Dedifferentiated amniotic fluid mesenchymal stem cell (primary cell): ENCODE data around the gene IGF2R.

Experiments used
- DNase-seq: peaks from one replicate; pipeline ENCODE4 v3.0.0-alpha.2; 2016; ENCODE audit errors: extremely low spot score

The IGF2R gene

DNA sequence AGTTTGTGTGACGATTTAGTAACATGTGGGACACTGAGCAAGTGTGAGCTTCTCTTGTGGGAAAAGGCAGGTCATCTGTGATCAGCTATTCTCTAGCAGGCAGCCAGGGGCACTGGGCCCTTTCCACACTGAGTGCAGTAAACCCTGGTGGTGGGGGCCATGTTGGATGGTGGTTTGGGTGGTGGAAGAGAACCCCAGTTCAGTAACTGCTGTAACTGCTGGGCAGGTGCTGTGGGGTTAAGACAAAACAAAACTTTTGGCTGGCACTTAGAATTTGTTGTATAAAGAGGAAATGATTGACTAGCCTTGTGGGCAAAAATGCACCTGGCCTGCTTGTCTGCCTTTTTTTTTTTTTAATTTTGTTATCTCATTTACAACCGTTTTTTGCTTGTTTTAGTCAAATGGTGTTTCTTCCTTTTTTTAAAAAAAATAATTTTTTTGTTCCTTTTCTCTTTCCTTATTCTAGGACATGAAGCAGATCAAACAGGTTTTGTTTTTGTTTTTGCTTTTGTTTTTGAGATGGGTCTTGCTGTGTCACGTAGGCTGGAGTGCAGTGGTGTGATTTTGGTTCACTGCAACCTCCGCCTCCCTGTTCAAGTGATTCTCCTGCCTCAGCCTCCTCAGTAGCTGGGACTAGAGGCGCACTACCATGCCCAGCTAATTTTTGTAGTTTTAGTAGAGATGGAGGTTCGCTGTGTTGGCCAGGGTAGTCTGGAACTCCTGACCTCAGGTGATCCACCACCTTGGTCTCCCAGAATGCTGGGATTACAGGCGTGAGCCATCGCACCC, 59.8 kb downstream of the IGF2R start:
- DNase-seq = no peak

DNA sequence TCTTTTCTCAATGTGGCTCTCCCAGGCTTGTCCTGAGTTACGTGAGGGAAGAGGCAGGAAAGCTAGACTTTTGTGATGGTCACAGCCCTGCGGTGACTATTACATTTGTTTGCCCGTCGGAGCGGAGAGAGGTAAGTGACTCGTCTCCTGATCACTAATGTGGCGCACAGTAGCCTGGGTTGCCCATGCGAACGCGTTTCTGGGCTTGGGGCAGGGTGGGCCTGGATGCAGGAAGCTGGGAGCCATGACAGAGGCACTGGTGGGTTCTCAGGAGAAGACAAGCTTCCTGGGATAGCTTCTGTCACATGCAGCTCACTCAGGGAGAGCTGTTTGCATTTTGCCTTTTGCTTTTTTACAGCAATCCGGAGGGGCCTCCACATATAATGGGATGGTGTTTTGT, 60.6 kb downstream of the IGF2R start:
- DNase-seq = no peak

DNA sequence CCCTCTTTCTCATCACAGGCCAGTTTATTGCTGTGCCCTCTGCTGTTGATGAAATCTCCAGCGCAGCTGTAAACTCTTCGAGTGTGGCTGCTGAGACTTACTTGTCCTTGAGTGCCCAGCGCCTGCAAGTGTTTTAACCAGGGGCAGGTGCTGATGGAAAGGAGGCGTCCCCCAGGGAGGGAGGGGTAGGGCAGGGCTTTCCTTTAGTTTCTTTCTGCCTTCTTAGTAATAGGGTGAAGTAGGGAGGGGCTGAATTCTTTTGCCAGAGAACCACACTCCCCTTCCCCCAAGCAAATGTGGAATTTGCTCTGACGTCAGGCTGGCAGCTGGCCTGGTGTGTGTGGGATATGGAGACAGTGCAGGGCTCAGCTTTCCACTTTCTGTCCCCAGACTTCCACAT, 61.2 kb downstream of the IGF2R start:
- peak; percentile 93 for DNase-seq

DNA sequence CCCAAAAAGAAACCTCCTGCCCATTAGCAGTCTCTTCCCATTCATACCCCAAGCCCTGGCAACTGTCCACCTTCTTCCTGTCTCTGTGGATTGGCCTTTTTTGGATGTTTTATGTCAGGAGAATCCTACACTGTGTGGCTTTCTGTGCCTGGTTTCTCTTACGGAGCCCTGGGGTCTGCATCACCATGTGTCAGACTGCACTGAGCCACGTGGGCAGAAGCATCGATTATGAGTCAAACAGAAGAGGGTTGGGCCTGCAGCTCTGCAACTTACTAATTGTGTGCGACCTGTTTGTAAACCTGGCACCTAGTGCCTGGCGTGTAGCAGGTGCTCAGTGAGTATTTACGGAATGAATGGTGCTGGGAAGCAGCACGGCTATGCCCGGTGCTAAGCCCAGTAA, 62.6 kb downstream of the IGF2R start:
- no peak for DNase-seq

DNA sequence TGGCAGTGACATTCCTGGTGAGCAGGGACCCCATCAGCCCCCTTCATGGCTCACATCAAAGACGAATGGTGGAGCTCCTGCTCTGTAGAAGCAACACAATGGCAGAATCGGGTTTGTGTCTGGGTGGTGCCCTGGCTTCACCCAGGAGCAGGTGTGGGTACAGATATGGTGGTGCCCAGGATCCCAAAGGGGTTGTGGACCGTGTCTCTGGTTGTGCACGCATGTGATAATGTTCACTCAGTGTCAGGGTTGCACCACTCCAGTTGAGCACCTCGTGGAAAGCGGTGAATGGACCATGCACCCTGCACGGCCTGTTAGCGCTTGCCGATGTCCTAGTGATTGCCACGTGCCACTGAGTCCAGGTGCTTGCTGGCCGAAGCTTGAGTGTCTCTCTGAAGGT, 63.0 kb downstream of the IGF2R start:
- DNase-seq = no peak

DNA sequence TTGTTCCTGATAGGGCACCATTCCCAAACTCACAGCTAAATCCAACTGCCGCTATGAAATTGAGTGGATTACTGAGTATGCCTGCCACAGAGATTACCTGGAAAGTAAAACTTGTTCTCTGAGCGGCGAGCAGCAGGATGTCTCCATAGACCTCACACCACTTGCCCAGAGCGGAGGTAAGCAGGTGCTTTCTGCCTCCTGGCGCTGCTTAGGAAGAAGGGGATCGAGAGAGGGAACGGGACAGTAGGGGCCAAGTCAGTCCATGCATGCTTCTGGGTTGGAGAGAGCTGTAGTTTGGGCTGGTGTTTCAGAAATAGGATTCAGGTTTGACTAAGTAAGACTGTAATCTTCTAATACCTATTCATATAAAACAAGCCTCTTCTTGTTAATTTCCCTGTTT, 63.7 kb downstream of the IGF2R start:
- no peak for DNase-seq

DNA sequence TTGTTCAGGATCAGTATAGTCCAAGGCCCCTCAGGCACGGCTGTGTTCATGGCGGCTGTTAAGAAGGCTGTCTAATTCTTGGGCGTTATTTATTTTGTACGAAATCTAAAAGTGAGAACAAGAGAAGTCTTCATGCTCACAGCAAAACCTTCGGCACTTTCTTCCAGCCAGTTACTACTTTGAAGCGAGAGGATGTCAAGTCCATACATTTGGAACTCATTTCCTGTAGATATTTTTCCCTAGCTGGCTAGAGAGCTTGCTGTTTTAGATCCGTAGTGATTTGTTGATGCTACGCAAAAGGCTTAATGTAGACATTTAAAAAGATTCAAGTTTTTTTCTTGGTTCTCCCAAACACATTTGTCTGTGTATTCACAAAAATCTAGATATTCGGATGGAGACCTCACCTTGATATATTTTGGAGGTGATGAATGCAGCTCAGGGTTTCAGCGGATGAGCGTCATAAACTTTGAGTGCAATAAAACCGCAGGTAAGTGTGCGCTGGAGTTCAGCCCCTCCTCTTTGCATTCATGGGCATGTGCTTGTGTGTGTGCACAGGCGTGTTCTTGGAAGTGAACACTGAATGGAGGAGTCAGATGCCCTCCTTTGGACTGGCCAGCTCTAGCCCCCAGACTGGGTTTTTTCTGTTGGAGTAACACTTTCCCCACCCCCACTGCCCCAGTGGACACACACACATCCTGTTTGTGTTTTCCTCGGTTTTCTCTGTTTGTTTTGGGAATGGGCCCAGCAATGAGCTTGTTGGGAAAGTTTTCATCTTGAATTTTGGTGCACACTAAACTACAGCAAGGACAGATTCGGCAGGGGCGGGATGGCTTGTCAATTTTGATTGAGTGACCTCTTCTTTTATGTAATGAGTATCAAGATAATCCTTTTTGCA, 65.4 kb downstream of the IGF2R start:
- no peak for DNase-seq

DNA sequence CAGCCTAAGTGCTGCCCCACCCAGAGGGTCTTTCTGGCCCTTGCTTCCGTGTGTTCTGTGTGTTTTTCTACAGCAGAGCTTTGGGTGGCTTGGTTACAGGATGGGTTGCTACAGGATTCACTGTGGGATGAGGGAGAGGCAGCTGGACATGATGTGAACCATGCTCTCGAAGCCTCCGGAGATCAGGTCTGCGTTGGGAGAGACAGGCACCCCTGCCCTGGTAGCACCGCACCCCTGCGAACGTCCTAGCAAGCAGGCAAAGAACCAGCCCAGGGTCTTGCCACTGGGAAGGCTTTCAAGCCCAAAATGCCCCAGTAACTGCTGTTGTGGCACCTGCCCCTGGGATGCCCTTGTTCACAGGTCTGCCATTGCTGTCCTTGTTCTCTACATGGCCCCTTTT, 66.4 kb downstream of the IGF2R start:
- no peak for DNase-seq

DNA sequence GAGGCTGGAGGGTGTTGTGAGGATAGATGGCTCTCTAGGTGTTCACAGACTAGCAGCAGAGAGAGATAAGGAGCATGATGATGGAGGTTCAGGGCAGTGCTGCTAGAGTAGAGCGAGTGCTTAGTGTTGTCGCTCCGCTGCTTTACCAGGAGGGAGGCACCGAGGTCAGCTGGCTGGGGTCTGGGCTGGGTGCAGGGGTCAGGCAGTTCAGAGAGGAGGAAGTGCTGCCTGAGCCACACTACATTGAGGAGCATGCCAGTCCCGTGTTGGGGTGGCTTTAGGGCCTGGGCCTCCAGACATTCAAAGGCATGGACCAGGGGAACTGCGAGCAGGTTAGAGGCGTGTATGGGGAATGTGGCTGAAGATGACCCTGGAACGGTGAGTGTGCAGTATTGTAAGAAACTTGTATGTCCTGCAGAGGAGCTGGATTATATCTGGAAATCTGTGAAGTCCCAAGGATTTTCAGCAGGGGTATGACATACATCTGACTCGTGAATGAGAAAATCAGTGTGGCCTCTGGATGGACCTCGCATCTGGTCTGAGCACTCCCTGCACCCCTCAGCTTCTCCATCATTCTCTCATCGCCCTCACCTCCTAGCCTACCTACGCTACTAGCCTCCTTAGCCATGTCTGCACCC, 66.9 kb downstream of the IGF2R start:
- DNase-seq = no peak

DNA sequence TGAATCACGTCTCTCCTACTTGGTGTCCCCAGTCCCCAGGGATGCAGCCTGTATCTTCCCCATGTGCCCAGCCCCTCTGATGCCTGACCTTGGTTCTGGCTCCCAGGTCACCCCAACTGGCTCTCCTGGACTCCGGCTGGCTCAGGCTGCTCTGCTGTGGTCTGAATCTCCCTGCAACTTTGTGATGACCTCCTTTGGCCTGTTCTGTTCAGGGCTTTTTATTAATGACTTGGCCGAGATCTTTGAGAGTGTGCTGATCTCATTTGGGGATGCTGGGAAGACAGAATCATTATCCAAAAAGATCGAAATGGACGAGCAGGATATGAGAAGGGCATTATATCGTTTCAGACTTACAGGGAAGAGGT, 67.4 kb downstream of the IGF2R start:
- DNase-seq = no peak

DNA sequence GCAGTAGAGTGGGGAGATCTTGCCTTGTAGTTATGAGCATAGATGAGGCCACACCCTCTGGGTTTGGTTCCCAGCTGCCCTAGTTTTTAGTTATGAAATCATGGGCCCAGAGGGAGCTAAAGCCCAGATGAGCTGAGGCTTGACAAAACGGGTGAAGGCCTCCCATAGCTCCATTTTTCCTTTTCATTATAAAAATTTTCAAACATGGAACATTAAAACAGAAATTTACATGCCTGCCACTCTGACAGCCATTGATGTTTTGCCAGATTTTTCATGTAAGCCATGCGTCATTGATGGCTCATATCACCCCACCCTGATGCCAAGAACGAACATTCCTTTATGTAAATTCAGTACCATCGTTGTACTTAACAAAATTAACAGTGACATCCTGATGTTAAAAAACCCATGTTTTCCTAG, 67.9 kb downstream of the IGF2R start:
- DNase-seq = peak; percentile 84

DNA sequence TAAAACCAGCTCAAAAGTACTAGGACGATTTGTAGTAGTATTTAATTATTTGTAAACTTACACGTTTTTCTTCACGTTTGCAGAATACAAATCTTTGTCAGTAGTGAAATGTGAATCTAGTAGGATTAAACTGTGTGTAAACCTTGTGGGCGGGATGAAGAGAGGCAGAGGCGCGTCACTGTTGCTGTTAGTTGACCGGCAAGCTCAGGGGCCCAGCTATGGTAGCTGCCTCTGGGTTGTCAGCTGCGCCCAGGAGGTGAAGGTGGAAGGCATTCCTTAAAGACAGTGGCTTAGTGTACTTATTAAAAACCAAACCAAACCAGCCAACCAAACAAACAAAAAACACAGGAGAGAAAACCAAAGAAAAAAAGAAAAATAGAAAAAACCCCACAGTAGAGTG, 69.6 kb downstream of the IGF2R start:
- no peak for DNase-seq

DNA sequence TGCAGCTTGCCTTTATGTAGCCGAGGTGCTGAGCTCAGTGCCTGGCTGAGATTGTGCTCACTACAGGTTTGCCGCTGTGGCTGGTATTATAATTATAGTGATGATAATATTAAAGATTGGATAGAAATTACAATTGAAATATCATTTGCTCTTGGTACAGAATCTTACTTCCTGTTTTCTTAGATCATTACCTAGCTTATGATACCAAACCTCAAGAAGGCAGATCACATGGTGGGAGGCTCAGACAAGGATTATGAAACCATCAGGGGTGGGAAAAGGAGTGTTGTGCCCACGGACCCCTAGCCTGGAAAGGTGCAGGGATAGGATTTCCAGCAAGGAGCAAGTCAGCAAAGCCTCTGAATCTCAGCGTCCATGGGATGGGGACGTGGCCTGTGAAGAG, 70.6 kb downstream of the IGF2R start:
- no peak for DNase-seq

DNA sequence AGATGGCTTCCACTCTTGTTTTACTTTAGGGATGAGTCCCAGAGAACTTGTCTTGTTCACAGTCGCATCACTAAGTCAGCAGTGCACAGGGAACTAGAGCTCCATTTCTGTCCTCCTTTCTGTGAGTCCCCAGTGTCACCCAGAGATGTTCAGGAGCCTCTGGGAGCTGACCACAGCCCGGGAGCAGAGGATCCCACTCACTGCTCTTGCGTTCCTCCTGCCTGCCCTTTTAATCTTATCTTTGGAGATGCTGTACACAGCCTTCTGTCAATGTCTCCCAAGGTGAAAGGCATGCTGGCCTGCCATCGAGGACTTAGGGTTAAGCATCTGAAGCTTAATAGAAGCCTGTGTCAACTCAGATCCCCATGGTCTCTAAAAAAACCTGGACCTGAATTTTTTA, 71.2 kb downstream of the IGF2R start:
- DNase-seq = no peak

DNA sequence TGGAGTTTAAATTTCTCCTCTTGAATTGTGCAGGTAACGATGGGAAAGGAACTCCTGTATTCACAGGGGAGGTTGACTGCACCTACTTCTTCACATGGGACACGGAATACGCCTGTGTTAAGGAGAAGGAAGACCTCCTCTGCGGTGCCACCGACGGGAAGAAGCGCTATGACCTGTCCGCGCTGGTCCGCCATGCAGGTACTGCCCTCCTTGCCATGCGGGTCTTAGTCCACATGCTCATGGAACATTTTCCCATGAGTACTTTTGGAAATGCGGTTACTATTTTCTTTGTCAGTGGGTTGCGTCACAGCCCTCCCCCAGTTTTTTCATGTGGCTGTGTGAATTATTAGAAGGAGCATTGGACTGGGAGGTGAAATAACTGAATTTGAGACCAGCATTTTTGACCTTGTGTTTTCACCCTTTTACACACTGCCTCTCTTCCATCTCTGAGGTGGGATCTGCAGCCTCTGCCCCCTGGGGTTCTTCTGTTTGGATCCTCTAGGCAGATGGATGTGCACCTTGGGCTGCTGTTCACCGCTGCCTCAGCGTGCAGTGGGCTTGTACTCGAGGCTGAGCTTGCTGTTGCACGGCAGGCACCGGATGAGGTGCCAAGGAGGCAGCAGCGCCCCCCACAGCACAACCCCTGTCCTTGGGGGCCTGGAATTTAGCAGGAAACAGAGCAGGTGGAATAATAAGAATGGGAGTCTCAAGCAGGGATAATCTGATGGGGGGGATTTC, 71.8 kb downstream of the IGF2R start:
- no peak for DNase-seq

DNA sequence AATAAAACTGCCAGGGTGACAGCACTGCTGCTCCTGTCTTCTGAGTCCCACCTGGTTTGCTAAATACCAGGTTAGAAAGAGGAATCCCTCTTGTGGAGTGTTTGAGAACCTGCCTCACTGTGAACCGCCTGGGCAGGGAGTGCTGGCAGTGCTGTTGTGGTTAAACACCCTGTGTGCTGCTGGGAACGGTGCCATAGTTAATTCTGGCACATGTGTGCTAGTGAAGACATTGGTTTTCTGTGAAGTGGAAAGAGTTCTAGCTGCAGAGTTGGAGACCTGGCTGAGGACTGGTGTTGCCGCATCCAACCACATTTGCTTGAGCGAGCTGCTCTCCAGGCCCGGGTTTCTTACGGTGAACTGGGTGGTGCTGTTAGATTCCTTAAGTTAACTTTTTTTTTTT, 72.7 kb downstream of the IGF2R start:
- peak; percentile 23 for DNase-seq

DNA sequence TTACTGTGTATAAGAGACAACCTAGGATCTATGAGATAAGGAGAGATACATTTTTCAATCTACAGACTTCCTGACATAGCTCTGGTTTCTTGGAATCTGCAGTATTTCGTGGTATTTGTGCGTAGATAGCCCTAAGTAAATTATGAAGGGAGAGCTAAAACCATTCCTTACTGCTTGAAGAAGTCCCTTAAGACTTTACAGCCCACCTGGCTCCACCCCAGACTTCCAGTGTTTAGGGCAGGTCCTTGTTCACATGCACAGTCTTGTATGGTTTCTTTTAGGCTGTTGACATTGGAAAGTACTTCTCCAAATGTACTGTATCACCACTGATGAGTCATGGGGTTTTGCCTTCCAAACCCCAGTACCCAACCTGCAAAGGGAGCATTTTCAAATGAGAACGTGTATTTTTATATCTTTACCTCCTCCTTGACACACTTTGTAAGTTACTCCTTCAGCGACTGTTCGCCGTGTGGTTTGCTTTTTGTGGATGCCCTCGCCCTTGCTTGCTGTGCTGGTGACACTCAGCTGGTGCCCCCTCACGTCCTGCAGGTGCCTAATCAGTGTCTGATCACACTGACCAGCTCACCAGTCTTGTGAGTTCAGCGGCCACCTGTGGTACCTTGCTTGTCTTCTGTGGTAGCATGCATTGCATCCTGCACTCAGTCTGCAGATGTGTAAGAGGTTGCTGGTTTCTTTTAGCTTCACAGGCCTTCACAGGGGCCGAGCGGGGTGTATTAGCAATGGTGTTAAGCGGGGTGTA, 73.3 kb downstream of the IGF2R start:
- DNase-seq = no peak

DNA sequence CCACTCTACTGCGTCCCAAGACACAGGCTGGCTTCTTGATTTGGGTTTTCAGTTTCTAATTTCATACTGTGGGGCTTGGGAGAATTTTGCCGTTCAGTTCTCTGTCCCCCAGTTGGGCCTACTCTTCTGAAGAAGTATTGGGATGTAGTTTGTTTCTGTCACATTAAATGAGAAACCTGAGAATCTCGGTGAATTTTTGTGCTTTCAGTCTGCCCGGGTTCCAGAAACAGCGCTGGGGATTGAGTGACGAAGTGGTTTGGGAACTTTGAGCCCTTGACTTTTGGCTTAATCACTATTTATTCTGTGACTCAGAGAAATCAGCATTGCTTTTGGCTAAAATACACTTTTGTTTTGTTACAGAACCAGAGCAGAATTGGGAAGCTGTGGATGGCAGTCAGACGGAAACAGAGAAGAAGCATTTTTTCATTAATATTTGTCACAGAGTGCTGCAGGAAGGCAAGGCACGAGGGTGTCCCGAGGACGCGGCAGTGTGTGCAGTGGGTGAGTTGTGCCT, 74.0 kb downstream of the IGF2R start:
- DNase-seq = peak; percentile 49

DNA sequence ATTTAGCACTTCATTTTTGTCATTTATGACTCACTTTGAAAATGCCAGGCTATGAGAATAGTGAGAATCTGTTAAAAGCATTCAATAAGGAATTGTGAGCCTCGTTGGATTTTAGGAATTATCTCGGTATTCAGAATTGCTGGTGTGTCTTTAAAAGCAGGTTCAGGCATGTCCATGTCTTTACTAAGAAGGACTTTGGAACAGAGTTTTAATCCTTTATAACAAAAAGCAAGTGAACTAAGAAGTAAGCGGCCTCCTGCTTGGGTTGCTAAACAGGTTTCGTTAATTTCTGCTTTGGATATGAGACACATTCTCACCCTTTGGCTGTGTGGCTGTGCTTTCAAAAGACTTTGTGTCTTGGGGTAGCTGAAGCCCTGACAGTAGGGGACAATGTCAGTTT, 74.9 kb downstream of the IGF2R start:
- DNase-seq = no peak

DNA sequence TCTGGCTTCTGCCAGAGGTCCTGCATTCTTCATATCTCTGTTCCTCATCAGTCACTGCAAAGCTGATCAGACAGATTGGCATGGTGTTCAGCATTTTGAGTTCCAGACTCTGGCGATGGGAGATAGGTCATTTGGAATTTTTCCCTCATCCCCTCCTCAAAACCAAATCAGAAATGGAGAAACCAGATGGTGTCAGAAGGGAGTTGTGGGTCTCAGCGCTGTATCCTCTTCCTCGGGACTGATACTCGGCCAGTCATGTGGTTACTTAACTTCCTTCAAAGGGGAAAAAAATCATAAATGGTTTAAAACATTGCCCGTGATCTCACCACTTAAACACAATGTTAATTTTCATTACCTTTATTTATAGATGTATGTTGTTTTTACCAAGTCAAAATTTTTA, 75.8 kb downstream of the IGF2R start:
- DNase-seq = no peak

DNA sequence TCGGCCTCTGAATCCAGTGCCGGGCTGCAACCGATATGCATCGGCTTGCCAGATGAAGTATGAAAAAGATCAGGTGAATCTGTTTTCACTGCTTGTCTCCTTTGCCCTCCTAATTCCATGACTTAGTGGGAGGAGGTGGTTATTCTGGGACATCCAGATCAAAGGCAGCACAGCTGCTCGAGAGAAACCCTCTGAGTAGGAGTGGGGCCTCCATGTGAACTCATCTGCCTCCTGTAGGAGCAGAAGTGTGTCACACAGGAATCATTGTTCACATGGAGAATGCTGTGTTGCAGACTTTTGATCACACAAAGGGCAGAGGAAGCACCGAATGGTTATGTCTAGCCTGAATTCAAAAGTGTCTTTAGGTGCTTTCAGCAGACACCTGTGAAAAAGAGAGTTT, 79.6 kb downstream of the IGF2R start:
- DNase-seq = no peak
